GM19043 (cell line): Measurements from ENCODE around the gene PODNL1.
A peak's percentile ranks its signal among the peaks of the same experiment; 100 is the strongest.

Source experiments
- ATAC-seq: cut with Tn5 transposase; IDR thresholded peaks from one replicate; pipeline ENCODE4 v1.9.1; 2021; ENCODE audit warnings: low read depth; ENCODE audit not compliant: unreplicated experiment

The PODNL1 gene

GRCh38 chr19:13959141-13959961 lies 21.1 kb upstream of the PODNL1 start:
- no peak for ATAC-seq

- ATAC-seq, result no peak
These were observed 19.8 kb upstream of the PODNL1 start for GRCh38 chr19:13958043-13958442.

DNA sequence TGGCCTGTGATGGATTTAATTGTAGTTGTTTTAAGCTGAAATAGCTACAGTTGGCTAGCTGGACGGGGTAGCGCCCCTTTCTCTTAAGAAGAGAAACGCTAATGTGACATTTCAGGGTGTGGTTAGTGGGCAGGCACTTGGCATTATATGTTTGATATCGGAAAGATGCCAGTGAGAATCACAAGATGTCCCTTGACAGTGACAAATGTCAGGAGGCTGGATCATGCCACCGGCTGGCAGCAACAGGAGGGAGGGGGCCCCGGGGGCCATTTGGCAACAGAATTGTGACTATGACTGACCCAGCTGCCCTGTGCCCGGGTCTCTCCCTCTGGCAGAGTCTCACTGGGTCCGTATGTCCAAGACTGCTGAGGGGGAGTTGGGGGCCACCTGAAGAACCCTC lies 18.8 kb upstream of the PODNL1 start:
- no peak for ATAC-seq

DNA sequence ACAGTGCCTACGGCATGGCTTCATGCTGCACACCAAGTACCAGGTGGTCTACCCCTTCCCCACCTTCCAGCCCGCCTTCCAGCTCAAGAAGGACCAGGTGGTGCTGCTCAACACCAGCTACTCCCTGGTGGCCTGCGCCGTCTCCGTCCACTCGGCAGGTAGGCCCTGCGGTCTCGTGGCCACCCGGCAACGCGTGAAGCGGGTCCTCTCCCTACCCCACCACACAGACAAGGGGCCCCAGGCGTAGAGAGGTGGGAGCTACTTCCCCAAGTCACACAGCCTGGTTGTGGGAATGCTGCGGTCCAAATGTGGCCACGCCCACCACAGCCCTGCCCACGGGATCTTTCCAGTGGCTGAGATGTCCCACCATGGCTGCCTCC lies 18.1 kb upstream of the PODNL1 start:
- no peak for ATAC-seq

DNA sequence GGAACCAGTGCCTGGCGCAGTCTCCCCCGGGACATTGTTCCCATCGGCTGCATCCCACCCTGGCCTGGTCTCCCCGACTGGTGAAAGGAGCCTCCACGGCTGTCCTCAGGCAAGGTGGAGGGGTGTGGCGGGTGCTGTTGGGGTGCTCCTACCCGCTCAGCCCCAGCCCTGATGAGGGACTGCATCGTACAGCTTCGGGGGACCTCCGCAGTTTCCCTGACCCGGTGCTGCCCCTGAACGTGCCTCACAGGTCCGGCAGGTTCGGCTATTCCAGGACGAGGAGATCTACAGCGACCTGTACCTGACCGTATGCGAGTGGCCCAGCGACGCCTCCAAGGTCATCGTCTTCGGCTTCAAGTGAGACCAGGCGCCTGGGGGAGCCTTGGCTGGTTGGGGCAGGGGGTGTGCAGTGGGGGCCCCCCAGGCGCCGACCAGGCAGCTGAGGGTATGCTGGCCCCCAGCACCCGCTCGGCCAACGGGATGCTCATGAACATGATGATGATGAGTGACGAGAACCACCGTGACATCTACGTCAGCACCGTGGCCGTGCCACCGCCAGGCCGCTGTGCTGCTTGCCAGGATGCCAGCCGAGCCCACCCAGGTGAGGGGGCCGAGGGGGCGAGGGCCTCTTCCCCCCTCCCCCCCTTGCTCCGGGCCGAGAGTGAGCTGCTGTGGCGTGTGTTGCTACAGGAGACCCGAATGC lies 17.6 kb upstream of the PODNL1 start:
- no peak for ATAC-seq

DNA sequence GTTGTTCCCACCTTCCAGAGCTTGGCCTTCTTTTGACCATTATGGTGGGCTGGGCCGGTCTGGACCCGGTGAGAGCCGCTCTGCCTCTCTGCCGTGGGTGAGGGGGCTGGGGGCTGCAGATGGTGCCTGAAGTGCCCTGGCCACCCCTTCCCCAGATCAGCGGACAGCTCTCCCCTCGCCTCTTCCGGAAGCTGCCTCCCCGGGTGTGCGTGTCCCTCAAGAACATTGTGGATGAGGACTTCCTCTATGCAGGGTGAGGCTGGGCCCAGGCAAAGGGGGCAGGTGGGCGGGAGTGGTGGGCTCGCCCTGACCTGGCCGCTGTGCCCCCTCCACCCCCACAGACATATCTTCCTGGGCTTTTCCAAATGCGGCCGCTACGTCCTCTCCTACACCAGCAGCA lies 16.0 kb upstream of the PODNL1 start:
- no peak for ATAC-seq

DNA sequence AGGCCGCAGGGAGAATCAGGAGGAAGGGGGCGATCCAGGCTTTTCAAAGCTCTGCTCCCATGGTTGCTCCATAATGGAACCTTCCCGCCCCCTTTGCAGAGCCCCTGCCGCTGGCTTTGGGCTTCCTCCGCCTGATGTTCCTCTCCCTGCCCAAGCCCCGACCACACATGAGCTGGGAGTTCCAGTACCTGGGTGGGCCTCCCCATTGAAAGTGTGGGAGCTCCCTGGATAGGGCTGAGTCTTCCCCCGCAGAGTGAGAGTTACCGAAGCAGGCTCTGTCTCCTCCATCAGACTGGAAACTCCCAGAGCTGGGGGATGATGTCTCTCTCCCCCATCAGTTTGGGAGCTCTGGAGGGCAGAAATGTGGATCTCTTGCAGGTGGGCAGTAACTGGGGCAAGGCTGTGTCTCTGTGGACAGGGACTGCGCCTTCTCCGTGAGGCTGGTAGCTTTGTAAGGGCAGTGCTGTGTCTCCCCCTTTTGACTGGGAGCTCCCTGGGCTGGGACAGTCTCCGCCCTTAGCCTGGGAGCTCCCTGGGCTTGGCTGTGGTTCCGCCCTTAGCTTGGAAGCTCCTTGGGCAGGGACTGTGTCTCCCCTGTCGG lies 14.8 kb upstream of the PODNL1 start:
- ATAC-seq, result no peak

- ATAC-seq, result peak; percentile 95
These were observed 14.1 kb upstream of the PODNL1 start, which contains the start of gene DCAF15 for GRCh38 chr19:13952154-13952930. Gene DCAF15, plus strand, starts transcription at chr19:13952509. Its CDS starts 4 bp downstream, at chr19:13952513.

DNA sequence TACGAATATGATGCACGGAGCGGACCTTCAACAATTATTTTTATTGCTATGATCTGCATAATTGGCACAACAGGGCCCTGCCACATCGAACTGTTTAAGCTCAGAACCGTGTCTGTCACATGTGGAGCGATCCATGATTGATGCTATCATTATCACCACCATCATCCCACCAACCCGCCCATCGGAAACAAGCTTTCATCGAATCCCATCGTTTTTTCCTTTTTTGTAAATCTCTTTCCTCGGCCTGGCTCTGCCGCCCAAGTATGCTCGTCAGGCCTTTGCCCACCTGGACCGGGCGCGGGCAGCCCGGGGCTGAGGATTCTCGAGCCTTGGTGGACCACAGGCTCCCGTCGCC lies 13.6 kb upstream of the PODNL1 start:
- peak; percentile 2 for ATAC-seq

- no peak for ATAC-seq
These were observed 12.8 kb upstream of the PODNL1 start for GRCh38 chr19:13951043-13951442.

DNA sequence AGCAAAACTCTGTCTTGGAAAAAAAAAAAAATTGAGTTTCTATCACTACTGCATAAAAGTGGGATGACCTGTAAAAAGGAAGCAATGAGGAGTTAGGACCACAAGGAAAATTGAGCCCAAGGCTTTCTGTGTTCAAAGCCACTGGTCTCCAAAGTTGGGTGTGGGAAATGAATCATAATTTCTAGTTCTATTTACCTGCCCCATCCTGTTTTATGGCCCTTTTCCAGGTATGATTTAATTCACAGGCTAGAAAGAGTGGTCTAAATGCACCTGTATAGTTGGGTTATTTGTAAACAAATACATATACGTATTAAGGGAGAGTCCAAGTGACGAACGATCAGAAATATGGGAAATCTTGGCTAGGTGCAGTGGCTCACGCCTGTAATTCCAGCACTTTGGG lies 8.2 kb upstream of the PODNL1 start:
- ATAC-seq, result no peak

- no peak for ATAC-seq
These were observed 3.9 kb upstream of the PODNL1 start for GRCh38 chr19:13942023-13942684.

DNA sequence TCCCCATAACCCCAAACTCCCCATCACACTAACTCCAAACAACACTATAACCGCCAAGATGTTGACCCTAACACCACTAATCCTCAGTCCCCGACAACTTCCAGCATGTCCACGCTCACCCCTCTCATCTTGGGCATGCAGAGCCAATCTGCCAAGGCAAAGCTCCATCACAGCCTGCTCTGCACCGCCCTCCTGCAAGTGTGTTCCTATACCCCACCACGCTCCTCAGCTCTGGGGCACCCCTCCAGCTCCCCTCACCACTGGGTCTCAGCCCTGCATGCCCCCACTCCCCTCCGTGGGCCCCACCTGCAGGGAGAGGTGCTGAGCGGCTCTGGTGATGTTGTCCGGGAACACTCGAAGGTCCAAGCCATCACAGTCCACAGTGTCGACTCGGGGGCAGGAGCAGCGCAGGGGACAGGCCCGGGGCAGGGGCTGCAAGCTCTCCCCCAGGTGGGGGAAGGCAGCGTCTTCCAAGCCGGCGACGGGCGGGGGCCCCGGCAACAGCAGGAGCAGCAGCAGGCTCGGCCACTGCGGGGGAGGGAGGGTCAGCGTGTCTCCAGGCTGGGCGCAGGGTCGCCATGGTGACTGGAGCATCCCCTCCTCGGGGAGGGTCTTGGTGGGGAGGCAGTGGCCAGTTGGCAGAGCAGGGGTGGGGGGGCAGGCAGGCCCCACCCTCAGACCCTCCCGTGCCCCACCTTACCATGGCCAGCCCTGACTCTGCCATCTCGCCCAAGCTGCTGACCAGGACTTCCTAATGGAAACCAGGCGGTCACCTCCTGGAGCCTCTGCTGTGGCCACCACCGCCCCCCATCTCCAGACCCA lies 527 bp downstream of the PODNL1 start:
- no peak for ATAC-seq

GRCh38 chr19:13935765-13936510 lies 2.3 kb downstream of the PODNL1 start:
- no peak for ATAC-seq

- no peak for ATAC-seq
These were observed 3.5 kb downstream of the PODNL1 start for GRCh38 chr19:13934785-13935109.

GRCh38 chr19:13932911-13933393 lies 5.3 kb downstream of the PODNL1 start:
- ATAC-seq, result no peak

GRCh38 chr19:13932149-13932637 lies 6.0 kb downstream of the PODNL1 start:
- no peak for ATAC-seq

GRCh38 chr19:13931391-13932148 lies 6.6 kb downstream of the PODNL1 start:
- no peak for ATAC-seq
